Heart right ventricle (tissue), 16 donors: ENCODE results near the gene ITGA7. TPM values are rescaled to one million over a fixed set of nuclear protein-coding genes. Genes with fewer than 3 reads are reported as not detected.

Experiments
- ATAC-seq, 8 donors: fragments of 200-7000 bp; cut with Tn5 transposase; one replicate each; pipeline ENCODE4 v1.9.1; 2020; ENCODE audit warnings: mild to moderate bottlenecking in 8 of 8, moderate library complexity in 8 of 8, moderate number of reproducible peaks in 1 of 8
- DNase-seq, 2 donors: peaks; one replicate each; pipeline ENCODE4 v3.0.0-alpha.2; 2020
- H3K27ac ChIP-seq, 10 donors: fragments of 200-600 bp; sonication (generic) in 2 of 10; one replicate each; pipeline versions ENCODE4 v1.5.0 to v1.8.0; 2020 to 2022; ENCODE audit warnings: mild to moderate bottlenecking in 3 of 10
- H3K27me3 ChIP-seq, 7 donors: fragments of 200-600 bp; one replicate each; pipeline ENCODE4 v1.8.0; 2021 to 2022; ENCODE audit warnings: mild to moderate bottlenecking in 2 of 7
- H3K36me3 ChIP-seq, 9 donors: fragments of 200-600 bp; sonication (generic) in 1 of 9; one replicate each; pipeline versions ENCODE4 v1.5.0 to v1.8.0; 2020 to 2022; ENCODE audit warnings: mild to moderate bottlenecking in 2 of 9
- H3K4me1 ChIP-seq, 9 donors: fragments of 200-600 bp; sonication (generic) in 1 of 9; one replicate each; pipeline versions ENCODE4 v1.5.0 to v1.8.0; 2020 to 2022; ENCODE audit warnings: mild to moderate bottlenecking in 4 of 9
- H3K4me3 ChIP-seq, 10 donors: fragments of 200-600 bp; sonication (generic) in 2 of 10; one replicate each; pipeline versions ENCODE4 v1.5.0 to v1.8.0; 2020 to 2022; ENCODE audit warnings: mild to moderate bottlenecking in 7 of 10, moderate library complexity in 2 of 10
- H3K9me3 ChIP-seq, 11 donors: fragments of 200-600 bp in 10 of 11; sonication (generic) in 2 of 11; one replicate each; pipeline versions ENCODE4 v1.5.0 to v1.8.0; 2013 to 2022; ENCODE audit warnings: mild to moderate bottlenecking in 2 of 11, control low read depth in 1 of 11, moderate library complexity in 1 of 11
- WGBS, 2 donors: extraction: QIAGEN DNeasy Blood & Tissue Kit; methylation state at CpG; one replicate each; pipeline ENCODE4 v1.1.7; 2013; ENCODE audit warnings: inconsistent platforms in 1 of 2; 5-methylcytosine and 5-hydroxymethylcytosine counted together
- intact Hi-C, 10 donors: fragments of 100-400 bp; cut with DNase I; formaldehyde crosslinking; loops; one replicate each; pipeline versions ENCODE4 v1.11.1 to v1.14.2; 2022
- polyA plus RNA-seq, 2 donors: library from polyadenylated mRNA; stranded (reverse); fragments of 200-250 nt; gene quantifications; one replicate each; pipeline ENCODE4 v1.2.3, GENCODE V29; 2013
- total RNA-seq, 10 donors: library from RNA; stranded (reverse); fragmentation: NEBNext Ultra II Directional in 3 of 10; extraction: Animal tissue kit (Norgen Biotek cat#: 25700) in 3 of 10; gene quantifications; one replicate each; pipeline versions ENCODE4 v1.2.1 to v1.2.4, GENCODE V29; 2021 to 2023
- TF ChIP-seq, protein P1 (sequence below), 9 donors: fragments of 200-600 bp; sonication (generic) in 2 of 9; IDR thresholded peaks; one replicate each; pipeline versions ENCODE4 v1.5.0 to v1.8.0; 2021 to 2022; ENCODE audit warnings: antibody characterized with exemption in 9 of 9, mild to moderate bottlenecking in 5 of 9, moderate library complexity in 1 of 9
- donor health status: Arrhythmogenic right ventricular cardiomyopathy.
- donor health status: ischemic (EF 13 %, LVEDD 7.1; RV severe dilation, severe dysfunction).
- donor health status: healthy with polysubstance abuse.
- donor health status: DM: no; HTN: yes; CAD: no.
- donor health status: DM: no; HTN: no; CAD: no.
- donor health status: ischemic (EF 25% LVEDD 6.9; RV normal size, moderate dysfunction).
- donor health status: ischemic (EF 25% LVEDD 5.7; RV mildly dilated, moderate dysfunction).
- donor health status: healthy.
- donor health status: DM: yes; HTN: yes; CAD: no.
- donor health status: Ischemic cardiomyopathy.
- donor health status: ischemic (EF 35%, LVEDD 5.7; RV mildly dilated, moderate dysfunction).
- donor health status: nonischemic (EF 11% LVEDD 7.7; RV severe dilation, severe dysfunction).
- donor health status: DM: yes; HTN: yes; CAD: no.
- donor health status: PGD.
- donor health status: ischemic (EF 29% LVEDD 5.4; RV normal size, mild dysfunction).
- donor health status: nonischemic (EF 23%, LVEDD 6.1; RV moderate dilation, normal function).

Gene ITGA7
- total and polyA plus RNA-seq, 12 donors, result 247 to 750 (median 502) TPM

DNA sequence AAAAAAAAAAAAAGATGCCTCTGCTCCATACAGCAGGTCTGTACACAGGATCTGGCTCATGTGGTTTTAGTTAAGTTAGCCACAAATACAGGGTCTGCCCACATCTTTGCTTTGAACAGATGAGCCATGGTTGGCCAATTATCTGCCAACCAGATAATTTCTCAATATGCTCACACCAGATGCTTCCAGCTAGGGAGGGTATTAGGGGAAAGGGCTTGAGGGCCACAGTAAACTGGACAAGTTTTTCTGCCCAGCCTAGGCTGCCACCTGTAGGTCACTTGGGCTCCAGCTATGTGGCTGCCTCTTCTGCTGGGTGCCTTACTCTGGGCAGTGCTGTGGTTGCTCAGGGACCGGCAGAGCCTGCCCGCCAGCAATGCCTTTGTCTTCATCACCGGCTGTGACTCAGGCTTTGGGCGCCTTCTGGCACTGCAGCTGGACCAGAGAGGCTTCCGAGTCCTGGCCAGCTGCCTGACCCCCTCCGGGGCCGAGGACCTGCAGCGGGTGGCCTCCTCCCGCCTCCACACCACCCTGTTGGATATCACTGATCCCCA, 13.3 kb upstream of the ITGA7 start:
- DNase-seq, result peak in 1 of 2 donors; percentile 64
- intact Hi-C loops, result loop anchor here in 7 of 10 donors (2.0 to 5.0 kb wide), 5 partner anchors 38 to 64 kb away; a partner anchor contains a TSS
- ATAC-seq, result peak; percentile 44 to 77 (median 60)
- H3K4me1 ChIP-seq, result peaks cover 27 to 88% (median 80%) of the 10 kb centered on the region in 9 donors
- TF ChIP-seq, protein P1, sequence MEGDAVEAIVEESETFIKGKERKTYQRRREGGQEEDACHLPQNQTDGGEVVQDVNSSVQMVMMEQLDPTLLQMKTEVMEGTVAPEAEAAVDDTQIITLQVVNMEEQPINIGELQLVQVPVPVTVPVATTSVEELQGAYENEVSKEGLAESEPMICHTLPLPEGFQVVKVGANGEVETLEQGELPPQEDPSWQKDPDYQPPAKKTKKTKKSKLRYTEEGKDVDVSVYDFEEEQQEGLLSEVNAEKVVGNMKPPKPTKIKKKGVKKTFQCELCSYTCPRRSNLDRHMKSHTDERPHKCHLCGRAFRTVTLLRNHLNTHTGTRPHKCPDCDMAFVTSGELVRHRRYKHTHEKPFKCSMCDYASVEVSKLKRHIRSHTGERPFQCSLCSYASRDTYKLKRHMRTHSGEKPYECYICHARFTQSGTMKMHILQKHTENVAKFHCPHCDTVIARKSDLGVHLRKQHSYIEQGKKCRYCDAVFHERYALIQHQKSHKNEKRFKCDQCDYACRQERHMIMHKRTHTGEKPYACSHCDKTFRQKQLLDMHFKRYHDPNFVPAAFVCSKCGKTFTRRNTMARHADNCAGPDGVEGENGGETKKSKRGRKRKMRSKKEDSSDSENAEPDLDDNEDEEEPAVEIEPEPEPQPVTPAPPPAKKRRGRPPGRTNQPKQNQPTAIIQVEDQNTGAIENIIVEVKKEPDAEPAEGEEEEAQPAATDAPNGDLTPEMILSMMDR (IDR thresholded peaks at IDR 0.05), result peak; percentile 23 to 73 (median 59)
- peaks cover 0 to 65% (median 16%) of the 10 kb centered on the region in 9 donors for H3K36me3 ChIP-seq
- peak overlapping the region in 2 of 10 donors; percentile 5 to 10 for H3K4me3 ChIP-seq
- H3K27me3 ChIP-seq, result no peaks in the 10 kb centered on the region
- 22 to 25% methylated on average over 9 of the region's 9 CpGs for WGBS, 2 donors
- peak overlapping the region in 9 of 10 donors; percentile 62 to 96 (median 92) for H3K27ac ChIP-seq
- H3K9me3 ChIP-seq, result no peaks in the 10 kb centered on the region

DNA sequence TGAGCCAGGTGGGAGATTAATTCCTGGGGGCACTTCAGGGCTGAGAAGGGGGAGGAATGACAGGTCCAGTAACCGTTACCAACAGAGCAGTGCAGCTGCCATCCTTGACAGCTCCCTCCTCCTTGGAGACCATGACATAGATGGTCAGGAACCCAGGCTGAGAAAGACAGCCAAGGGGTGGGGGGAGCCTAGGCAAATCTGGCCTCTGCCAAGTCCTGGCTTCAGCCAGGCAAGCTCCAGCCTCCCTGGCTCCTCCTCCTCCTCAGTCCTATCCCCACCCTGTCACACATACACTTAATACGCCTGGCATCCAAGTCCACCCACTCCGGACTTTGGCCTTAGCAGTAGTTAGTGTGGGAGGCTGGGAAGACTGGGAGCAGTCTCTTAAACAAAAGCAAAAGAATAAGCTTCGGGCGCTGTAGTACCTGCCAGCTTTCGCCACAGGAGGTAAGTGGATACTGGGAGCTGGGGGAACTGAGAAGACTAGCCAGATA, 12.4 kb upstream of the ITGA7 start, which contains the start of gene RDH5:
Gene RDH5, plus strand, starts transcription at position 323 of the 494 bp plus-strand sequence. CDS start 792 bp downstream, outside the sequence.
- no peaks in the 10 kb centered on the region for H3K27me3 ChIP-seq
- H3K4me3 ChIP-seq, result peak within 1 kb of the TSS in 2 of 10 donors; percentile 5 to 10
- DNase-seq (peak in 1 of 2 donors; percentile 60), ATAC-seq (peak; percentile 31 to 72 (median 38))
- H3K36me3 ChIP-seq, result peaks cover 0 to 56% (median 11%) of the 10 kb centered on the region in 9 donors
- H3K27ac ChIP-seq, result peak within 1 kb of the TSS; percentile 5 to 97 (median 92)
- TF ChIP-seq, protein P1 (IDR thresholded peaks at IDR 0.05), result no peak
- peaks cover 33 to 87% (median 79%) of the 10 kb centered on the region in 9 donors for H3K4me1 ChIP-seq
- WGBS, 2 donors, result 42 to 55% methylated on average over 6 of the region's 6 CpGs
- H3K9me3 ChIP-seq, result no peaks in the 10 kb centered on the region
- intact Hi-C loops, result loop anchor here in 7 of 10 donors (2.0 to 5.0 kb wide), 5 partner anchors 37 to 63 kb away; a partner anchor contains a TSS

DNA sequence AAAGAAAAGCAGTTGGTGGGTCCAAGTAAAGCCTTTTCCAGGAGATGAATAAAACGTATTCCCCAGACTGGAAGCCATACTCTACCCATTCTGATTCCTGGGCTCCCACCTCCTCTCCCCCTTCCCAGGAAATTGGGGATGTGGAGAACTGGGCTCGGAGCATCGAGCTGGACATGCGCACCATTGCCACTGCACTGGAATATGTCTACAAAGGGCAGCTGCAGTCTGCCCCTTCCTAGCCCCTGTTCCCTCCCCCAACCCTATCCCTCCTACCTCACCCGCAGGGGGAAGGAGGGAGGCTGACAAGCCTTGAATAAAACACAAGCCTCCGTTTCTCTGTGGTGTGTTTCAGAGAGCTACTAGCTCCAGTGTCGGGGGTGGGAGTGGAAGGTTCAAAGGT, 11.7 kb upstream of the ITGA7 start:
- WGBS, 2 donors, result 72 to 76% methylated on average over 7 of the region's 7 CpGs
- Histone ChIP-seq H3K27me3 (no peaks in the 10 kb centered on the region), H3K27ac (peak overlapping the region in 9 of 10 donors; percentile 89 to 97 (median 93)), H3K36me3 (peaks cover 0 to 49% (median 6%) of the 10 kb centered on the region in 9 donors), H3K4me1 (peaks cover 37 to 87% (median 78%) of the 10 kb centered on the region in 9 donors), H3K9me3 (no peaks in the 10 kb centered on the region), H3K4me3 (no peak overlapping the region)
- TF ChIP-seq, protein P1 (IDR thresholded peaks at IDR 0.05), result no peak
- DNase-seq (no peak), ATAC-seq (no peak)
- intact Hi-C loops, result no loop called here

DNA sequence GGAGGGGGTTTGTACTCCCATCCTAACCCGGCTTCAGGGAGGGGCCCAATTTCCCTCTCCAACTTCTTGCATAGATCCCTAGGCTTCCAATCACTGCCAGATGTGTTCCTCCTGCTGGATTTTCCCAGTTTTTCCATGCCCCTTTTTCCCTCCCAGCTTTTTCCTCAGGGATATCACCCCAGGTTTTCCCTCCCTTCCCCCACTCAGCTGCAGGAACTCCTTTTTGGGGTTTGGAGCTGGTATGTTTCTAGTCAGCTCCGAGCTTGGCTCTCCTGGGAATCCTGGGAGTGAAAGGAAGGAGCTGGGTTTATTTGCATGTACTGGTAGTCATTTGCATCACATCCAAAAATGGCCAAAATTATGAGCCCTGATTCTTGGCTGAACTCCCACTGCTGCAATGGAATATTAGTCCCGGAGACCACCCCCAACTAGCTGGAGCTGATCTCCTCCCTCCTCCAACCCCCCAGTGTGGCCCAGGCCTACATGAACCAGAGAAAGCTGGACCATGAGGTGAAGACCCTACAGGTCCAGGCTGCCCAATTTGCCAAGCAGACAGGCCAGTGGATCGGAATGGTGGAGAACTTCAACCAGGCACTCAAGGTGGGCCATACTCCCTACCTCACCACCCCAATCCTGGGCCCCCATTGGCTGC, 11.0 kb upstream of the ITGA7 start:
- ATAC-seq, result no peak
- no peaks in the 10 kb centered on the region for H3K27me3 ChIP-seq
- TF ChIP-seq, protein P1 (IDR thresholded peaks at IDR 0.05), result no peak
- intact Hi-C loops, result no loop called here
- DNase-seq, result no peak
- H3K27ac ChIP-seq, result peak overlapping the region in 9 of 10 donors; percentile 89 to 97 (median 93)
- peaks cover 33 to 85% (median 74%) of the 10 kb centered on the region in 9 donors for H3K4me1 ChIP-seq
- peaks cover 0 to 43% (median under 1%) of the 10 kb centered on the region in 9 donors for H3K36me3 ChIP-seq
- 48 to 61% methylated on average over 4 of the region's 4 CpGs for WGBS, 2 donors
- peak overlapping the region in 1 of 10 donors; percentile 70 for H3K4me3 ChIP-seq
- no peaks in the 10 kb centered on the region for H3K9me3 ChIP-seq
